SK-N-MC (cell line): ENCODE data around the gene NRP1.

Source experiments
- DNase-seq: peaks from one replicate; pipeline ENCODE4 v3.0.0-alpha.2; 2011; ENCODE audit warnings: low read depth, low spot score
- H3K27ac ChIP-seq: fragments of 200-600 bp; sonication (generic); 2 replicates; pipeline ENCODE4 v1.5.1; 2016; ENCODE audit warnings: mixed run types
- H3K36me3 ChIP-seq: fragments of 200-600 bp; sonication (generic); 2 replicates; pipeline ENCODE4 v1.6.1; 2017; ENCODE audit warnings: antibody characterized with exemption, low read length, mixed read lengths; ENCODE audit not compliant: insufficient read depth
- H3K4me3 ChIP-seq: fragments of 200-600 bp; sonication (generic); 2 replicates; pipeline ENCODE4 v1.5.1; 2016
- H3K9ac ChIP-seq: fragments of 200-600 bp; sonication (generic); 2 replicates; pipeline ENCODE4 v1.8.0; 2017; ENCODE audit warnings: mixed run types, mixed read lengths; ENCODE audit not compliant: insufficient read length
- H3K9me3 ChIP-seq: fragments of 200-600 bp; sonication (generic); 2 replicates; pipeline ENCODE4 v1.6.1; 2017; ENCODE audit warnings: low read depth, mild to moderate bottlenecking, antibody characterized with exemption, low read length, moderate library complexity, mixed read lengths
- EZH2 ChIP-seq: fragments of 200-600 bp; sonication (generic); IDR thresholded peaks from one replicate; pipeline ENCODE4 v1.6.1; 2017; ENCODE audit warnings: antibody characterized with exemption
- FOXP2 ChIP-seq: optimal IDR thresholded peaks from 2 replicates; pipeline ENCODE3; 2011; ENCODE audit warnings: mild to moderate bottlenecking, moderate library complexity; ENCODE audit not compliant: insufficient read depth; ENCODE audit errors: extremely low read length, control extremely low read depth
- POLR2AphosphoS5 ChIP-seq: IDR thresholded peaks from 2 replicates; pipeline ENCODE4 v1.6.1; 2012; ENCODE audit warnings: mild to moderate bottlenecking, low read depth, low read length, borderline replicate concordance

NRP1 gene

GRCh38 chr10:33137356-33138005 is 197.0 kb downstream of the NRP1 start:
- Histone ChIP-seq H3K9me3 (no peaks in the 10 kb centered on the region), H3K9ac (no peak overlapping the region), H3K36me3 (no peaks in the 10 kb centered on the region), H3K4me3 (no peak overlapping the region), H3K27ac (no peak overlapping the region)
- DNase-seq = no peak
- TF ChIP-seq FOXP2 (no peak), POLR2AphosphoS5 (no peak)

DNA sequence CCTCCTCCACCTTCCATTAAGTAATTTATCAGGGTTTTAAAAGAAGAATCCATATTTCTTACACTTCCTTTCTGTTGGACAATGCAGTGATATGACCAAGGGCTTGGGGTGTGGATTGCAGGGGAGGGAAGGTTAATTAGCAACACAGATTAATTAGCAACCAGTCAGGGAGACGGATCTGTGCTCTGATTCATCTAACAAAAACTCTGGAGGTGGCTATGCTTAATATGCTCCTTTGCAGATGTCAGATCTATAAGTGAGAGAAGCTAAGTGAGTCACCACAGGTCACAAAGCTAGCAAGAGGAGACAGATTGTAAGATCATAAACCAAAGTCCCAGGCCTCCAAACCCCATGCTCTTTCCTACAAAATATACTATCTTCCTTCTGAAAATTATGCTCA is 197.7 kb downstream of the NRP1 start:
- Histone ChIP-seq H3K36me3 (no peaks in the 10 kb centered on the region), H3K9me3 (no peaks in the 10 kb centered on the region), H3K4me3 (no peak overlapping the region), H3K27ac (no peak overlapping the region), H3K9ac (no peak overlapping the region)
- TF ChIP-seq POLR2AphosphoS5 = no peak
- no peak for DNase-seq

GRCh38 chr10:33136271-33136670 is 198.2 kb downstream of the NRP1 start:
- H3K4me3 ChIP-seq = no peak overlapping the region
- DNase-seq = no peak
- TF ChIP-seq FOXP2 = no peak

GRCh38 chr10:33134011-33134751 is 200.3 kb downstream of the NRP1 start:
- Histone ChIP-seq H3K27ac (no peak overlapping the region), H3K4me3 (no peak overlapping the region), H3K36me3 (no peaks in the 10 kb centered on the region), H3K9me3 (no peaks in the 10 kb centered on the region), H3K9ac (no peak overlapping the region)
- DNase-seq = no peak
- no peak for TF ChIP-seq POLR2AphosphoS5
- no peak for TF ChIP-seq EZH2
- TF ChIP-seq FOXP2 = no peak

More at GRCh38 chr10:33136271-33136670, 198.2 kb downstream of the NRP1 start:
- Histone ChIP-seq H3K27ac (no peak overlapping the region), H3K9me3 (no peaks in the 10 kb centered on the region), H3K9ac (no peak overlapping the region), H3K36me3 (no peaks in the 10 kb centered on the region)

DNA sequence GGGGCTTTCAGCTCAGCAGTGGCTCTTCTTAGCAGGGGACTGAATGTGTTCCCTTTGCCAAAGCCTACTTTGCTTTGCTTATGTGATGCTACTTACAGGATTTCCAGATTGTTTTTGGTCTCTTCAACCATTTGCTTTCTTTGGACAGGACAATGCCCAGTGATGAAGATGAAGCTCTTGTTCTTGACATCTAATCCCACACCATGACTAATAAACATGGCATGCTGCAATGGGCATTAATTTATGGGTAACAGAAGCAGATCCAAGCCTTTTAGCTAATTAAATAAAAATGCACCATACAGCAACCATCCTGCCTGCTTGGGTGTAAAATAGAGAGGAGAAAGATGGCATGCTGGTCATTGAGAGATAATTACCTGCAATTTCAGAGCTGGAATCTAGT is 200.9 kb downstream of the NRP1 start:
- TF ChIP-seq POLR2AphosphoS5 (no peak), FOXP2 (no peak), EZH2 (no peak)
- H3K4me3 ChIP-seq = no peak overlapping the region
- H3K36me3 ChIP-seq = no peaks in the 10 kb centered on the region
- no peak overlapping the region for H3K27ac ChIP-seq
- no peaks in the 10 kb centered on the region for H3K9me3 ChIP-seq
- no peak overlapping the region for H3K9ac ChIP-seq
- no peak for DNase-seq

DNA sequence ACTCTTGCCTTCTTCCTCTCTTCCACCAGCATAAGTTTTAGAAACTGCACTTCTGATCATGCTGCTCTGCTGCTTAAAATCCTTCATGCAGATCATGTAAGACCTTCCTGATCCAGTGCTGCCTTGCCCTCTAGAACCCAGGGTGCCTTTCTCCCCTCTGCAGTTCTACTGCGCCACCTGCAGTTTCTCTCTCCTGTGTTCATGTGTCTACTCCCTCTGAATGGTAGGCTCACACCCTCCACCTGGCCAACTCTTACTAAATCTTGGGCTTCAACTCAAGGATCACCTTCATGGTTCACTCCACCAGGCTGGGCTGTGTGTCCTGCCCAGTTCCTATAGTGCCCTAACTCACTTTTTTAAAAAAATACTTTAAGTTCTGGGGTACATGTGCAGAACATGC is 201.8 kb downstream of the NRP1 start:
- Histone ChIP-seq H3K9ac (no peak overlapping the region), H3K9me3 (no peaks in the 10 kb centered on the region), H3K36me3 (no peaks in the 10 kb centered on the region), H3K27ac (no peak overlapping the region), H3K4me3 (no peak overlapping the region)
- TF ChIP-seq POLR2AphosphoS5 = no peak
- no peak for TF ChIP-seq EZH2
- no peak for TF ChIP-seq FOXP2
- DNase-seq = no peak

DNA sequence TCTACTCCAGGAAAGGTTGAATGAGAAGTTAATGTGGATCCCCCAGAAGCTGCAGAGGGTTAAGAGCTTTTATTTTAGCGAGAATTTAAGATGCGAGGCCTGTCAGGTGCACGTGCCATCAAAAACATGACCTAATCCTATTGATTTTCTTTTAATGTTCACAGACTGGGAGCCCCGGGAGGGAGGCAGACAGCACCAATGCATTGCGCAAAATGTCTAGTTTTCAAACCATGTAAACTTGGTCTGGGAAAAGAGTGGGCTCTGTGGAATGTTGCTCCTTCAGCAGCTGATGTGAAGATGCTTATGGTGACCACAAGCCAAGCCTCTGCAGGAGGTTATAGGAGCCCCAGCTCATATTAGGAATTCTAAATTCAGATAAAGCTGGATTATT is 204.5 kb downstream of the NRP1 start:
- H3K9ac ChIP-seq = no peak overlapping the region
- no peak for DNase-seq
- no peaks in the 10 kb centered on the region for H3K36me3 ChIP-seq
- no peak for TF ChIP-seq POLR2AphosphoS5
- no peak for TF ChIP-seq FOXP2
- TF ChIP-seq EZH2 = no peak
- no peak overlapping the region for H3K4me3 ChIP-seq
- H3K27ac ChIP-seq = no peak overlapping the region
- H3K9me3 ChIP-seq = no peaks in the 10 kb centered on the region

GRCh38 chr10:33129141-33129995 is 205.1 kb downstream of the NRP1 start:
- Histone ChIP-seq H3K27ac (no peak overlapping the region), H3K36me3 (no peaks in the 10 kb centered on the region), H3K9ac (no peak overlapping the region), H3K4me3 (no peak overlapping the region), H3K9me3 (no peaks in the 10 kb centered on the region)
- DNase-seq = no peak
- no peak for TF ChIP-seq POLR2AphosphoS5
